ENCODE measurements around the gene ERC1. TPM values are rescaled to one million over a fixed set of nuclear protein-coding genes. Genes with fewer than 3 reads are reported as not detected.

The ERC1 gene
- total RNA-seq, 1 experiment from 2014 or later, result 40.4 TPM

DNA sequence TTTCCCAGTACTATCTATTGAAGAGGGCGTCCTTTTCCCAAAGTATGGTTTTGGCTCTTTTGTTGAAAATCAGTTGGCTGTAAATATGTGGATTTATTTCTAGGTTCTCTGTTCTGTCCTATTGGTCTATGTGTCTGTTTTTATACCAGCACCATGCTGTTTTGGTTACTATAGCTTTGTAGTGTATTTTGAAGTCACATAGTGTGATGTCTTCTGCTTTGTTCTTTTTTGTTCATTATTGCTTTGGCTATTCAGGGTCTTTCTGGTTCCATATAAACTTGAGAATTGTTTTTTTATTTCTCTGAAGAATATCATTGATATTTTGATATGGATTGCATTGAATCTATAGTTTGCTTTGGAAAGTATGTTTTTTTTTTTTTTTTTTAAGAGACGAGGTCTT is 67.4 kb downstream of the ERC1 start:
- Histone ChIP-seq H3K36me3 (ENCODE audit: control insufficient read depth, insufficient read depth, low read length) (no peaks in the 10 kb centered on the region), H3K27ac (ENCODE audit: low read length) (no peak overlapping the region), H3K4me1 (ENCODE audit: control insufficient read depth, insufficient read depth, low read length) (no peaks in the 10 kb centered on the region), H3K9me3 (ENCODE audit: control insufficient read depth, insufficient read depth, low read depth, low read length) (no peaks in the 10 kb centered on the region; the same call in 1 of the 2 replicates), H3K27me3 (ENCODE audit: control insufficient read depth, insufficient read depth, low read length) (no peaks in the 10 kb centered on the region), H3K4me3 (ENCODE audit: low read depth in 2 of 2, low read length in 2 of 2) (no peak overlapping the region)
- BruUV-seq (replicated peaks), result no TSS peak
- in situ Hi-C loops (cut with HindIII; ENCODE audit: low pct_unique_long_range_greater_than_20kb, low sequenced_read_pairs) (no loop called here), intact Hi-C loops (cut with micrococcal nuclease; ENCODE audit: unreplicated experiment) (no loop called here)
- ChIA-PET CTCF (no interaction called here), POLR2A (no interaction called here)
- no peak for ATAC-seq
- TF ChIP-seq, protein P1, sequence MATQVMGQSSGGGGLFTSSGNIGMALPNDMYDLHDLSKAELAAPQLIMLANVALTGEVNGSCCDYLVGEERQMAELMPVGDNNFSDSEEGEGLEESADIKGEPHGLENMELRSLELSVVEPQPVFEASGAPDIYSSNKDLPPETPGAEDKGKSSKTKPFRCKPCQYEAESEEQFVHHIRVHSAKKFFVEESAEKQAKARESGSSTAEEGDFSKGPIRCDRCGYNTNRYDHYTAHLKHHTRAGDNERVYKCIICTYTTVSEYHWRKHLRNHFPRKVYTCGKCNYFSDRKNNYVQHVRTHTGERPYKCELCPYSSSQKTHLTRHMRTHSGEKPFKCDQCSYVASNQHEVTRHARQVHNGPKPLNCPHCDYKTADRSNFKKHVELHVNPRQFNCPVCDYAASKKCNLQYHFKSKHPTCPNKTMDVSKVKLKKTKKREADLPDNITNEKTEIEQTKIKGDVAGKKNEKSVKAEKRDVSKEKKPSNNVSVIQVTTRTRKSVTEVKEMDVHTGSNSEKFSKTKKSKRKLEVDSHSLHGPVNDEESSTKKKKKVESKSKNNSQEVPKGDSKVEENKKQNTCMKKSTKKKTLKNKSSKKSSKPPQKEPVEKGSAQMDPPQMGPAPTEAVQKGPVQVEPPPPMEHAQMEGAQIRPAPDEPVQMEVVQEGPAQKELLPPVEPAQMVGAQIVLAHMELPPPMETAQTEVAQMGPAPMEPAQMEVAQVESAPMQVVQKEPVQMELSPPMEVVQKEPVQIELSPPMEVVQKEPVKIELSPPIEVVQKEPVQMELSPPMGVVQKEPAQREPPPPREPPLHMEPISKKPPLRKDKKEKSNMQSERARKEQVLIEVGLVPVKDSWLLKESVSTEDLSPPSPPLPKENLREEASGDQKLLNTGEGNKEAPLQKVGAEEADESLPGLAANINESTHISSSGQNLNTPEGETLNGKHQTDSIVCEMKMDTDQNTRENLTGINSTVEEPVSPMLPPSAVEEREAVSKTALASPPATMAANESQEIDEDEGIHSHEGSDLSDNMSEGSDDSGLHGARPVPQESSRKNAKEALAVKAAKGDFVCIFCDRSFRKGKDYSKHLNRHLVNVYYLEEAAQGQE (IDR thresholded peaks at IDR 0.05; ENCODE audit: insufficient read depth in 1 of 2, low read depth in 2 of 2, low read length in 1 of 2), result no peak
- TF ChIP-seq POLR2AphosphoS5 (IDR thresholded peaks at IDR 0.05; ENCODE audit: low read depth, low read length) (no peak), TCF7L2 (IDR thresholded peaks at IDR 0.05; ENCODE audit: low read depth, low read length) (no peak)
- TF ChIP-seq, protein P2, sequence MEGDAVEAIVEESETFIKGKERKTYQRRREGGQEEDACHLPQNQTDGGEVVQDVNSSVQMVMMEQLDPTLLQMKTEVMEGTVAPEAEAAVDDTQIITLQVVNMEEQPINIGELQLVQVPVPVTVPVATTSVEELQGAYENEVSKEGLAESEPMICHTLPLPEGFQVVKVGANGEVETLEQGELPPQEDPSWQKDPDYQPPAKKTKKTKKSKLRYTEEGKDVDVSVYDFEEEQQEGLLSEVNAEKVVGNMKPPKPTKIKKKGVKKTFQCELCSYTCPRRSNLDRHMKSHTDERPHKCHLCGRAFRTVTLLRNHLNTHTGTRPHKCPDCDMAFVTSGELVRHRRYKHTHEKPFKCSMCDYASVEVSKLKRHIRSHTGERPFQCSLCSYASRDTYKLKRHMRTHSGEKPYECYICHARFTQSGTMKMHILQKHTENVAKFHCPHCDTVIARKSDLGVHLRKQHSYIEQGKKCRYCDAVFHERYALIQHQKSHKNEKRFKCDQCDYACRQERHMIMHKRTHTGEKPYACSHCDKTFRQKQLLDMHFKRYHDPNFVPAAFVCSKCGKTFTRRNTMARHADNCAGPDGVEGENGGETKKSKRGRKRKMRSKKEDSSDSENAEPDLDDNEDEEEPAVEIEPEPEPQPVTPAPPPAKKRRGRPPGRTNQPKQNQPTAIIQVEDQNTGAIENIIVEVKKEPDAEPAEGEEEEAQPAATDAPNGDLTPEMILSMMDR (IDR thresholded peaks at IDR 0.05), result no peak
- DNase-seq (ENCODE audit: low read depth, low spot score), result no peak

DNA sequence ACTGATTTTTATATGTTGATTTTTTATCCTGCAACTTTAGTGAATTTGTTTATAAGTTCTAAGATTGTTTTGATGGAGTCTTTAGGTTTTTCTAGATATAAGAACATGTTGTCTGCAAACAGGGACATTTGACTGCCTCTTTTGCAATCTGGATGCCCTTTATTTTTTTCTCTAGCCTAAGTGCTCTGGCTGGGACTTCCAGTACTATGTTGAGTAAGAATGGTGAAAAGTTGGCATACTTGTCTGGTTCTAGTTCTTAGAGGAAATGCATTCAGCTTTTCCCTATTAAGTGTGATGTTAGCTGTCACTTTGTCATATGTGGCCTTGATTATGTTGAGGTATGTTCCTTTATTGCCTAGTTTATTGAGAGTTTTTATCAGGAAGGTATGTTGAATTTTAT is 68.1 kb downstream of the ERC1 start:
- ChIA-PET CTCF (no interaction called here), POLR2A (no interaction called here)
- H3K9me3 ChIP-seq (ENCODE audit: control insufficient read depth, insufficient read depth, low read depth, low read length), result no peaks in the 10 kb centered on the region; the same call in 1 of the 2 replicates
- DNase-seq (ENCODE audit: low read depth, low spot score) (no peak), ATAC-seq (no peak)
- H3K36me3 ChIP-seq (ENCODE audit: control insufficient read depth, insufficient read depth, low read length), result no peaks in the 10 kb centered on the region
- no peak for TF ChIP-seq POLR2AphosphoS5 (IDR thresholded peaks at IDR 0.05; ENCODE audit: low read depth, low read length)
- TF ChIP-seq, protein P1 (IDR thresholded peaks at IDR 0.05; ENCODE audit: insufficient read depth in 1 of 2, low read depth in 2 of 2, low read length in 1 of 2), result no peak
- H3K27ac ChIP-seq (ENCODE audit: low read length), result no peak overlapping the region
- no peak overlapping the region for H3K4me3 ChIP-seq (ENCODE audit: low read depth in 2 of 2, low read length in 2 of 2)
- intact Hi-C loops (cut with micrococcal nuclease; ENCODE audit: unreplicated experiment), result no loop called here
- no peaks in the 10 kb centered on the region for H3K4me1 ChIP-seq (ENCODE audit: control insufficient read depth, insufficient read depth, low read length)
- in situ Hi-C loops (cut with HindIII; ENCODE audit: low pct_unique_long_range_greater_than_20kb, low sequenced_read_pairs), result no loop called here
- no TSS peak for BruUV-seq (replicated peaks)
- H3K27me3 ChIP-seq (ENCODE audit: control insufficient read depth, insufficient read depth, low read length), result no peaks in the 10 kb centered on the region
